GM19397 (cell line): Measurements from ENCODE around the gene HEXIM1.

Source experiments
- ATAC-seq: cut with Tn5 transposase; IDR thresholded peaks from one replicate; pipeline ENCODE4 v1.9.1; 2021; ENCODE audit warnings: mild to moderate bottlenecking, moderate library complexity; ENCODE audit not compliant: unreplicated experiment

Gene HEXIM1

DNA sequence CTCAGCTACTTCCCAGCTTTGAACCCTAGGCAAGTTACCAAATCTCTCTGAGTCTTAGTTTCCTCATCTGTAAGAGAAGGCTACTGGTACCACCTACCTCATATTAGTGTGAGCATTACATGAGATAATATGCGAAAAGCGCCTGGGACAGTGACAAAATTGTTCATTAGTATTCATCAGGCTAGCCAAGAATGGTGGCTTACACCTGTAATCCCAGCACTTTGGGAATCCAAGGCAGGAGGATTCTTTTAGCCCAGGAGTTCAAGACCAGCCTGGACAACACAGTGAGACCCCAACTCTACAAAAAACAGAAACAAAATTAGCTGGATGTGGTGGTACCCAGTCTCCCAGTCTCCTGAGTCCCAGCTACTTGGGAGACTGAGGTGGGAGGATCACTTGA lies 19.3 kb upstream of the HEXIM1 start:
- no peak for ATAC-seq

DNA sequence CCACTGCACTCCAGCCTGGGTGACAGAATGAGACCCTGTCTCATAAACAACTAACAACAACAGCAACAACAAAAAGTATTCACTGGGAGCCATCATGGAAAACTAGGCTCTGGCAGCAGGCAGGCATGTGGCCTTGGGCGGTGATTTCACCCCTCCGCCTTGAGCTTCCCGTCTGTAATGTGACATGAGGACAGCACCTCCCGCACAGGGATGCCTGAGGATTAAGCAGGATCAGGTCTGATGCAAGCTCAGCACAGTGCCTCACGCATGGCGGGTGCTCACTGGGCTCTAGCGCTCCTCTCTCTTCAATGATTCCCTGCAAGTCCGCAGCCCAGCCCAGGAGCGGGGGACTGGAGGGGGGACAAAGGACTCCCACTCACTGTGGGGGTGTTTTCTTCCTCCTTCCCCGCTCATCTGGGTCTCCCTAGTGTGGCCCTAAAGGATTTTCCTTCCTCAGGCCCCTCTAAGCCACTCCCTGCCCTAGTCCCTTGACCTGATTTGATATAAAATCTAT lies 18.8 kb upstream of the HEXIM1 start:
- no peak for ATAC-seq

DNA sequence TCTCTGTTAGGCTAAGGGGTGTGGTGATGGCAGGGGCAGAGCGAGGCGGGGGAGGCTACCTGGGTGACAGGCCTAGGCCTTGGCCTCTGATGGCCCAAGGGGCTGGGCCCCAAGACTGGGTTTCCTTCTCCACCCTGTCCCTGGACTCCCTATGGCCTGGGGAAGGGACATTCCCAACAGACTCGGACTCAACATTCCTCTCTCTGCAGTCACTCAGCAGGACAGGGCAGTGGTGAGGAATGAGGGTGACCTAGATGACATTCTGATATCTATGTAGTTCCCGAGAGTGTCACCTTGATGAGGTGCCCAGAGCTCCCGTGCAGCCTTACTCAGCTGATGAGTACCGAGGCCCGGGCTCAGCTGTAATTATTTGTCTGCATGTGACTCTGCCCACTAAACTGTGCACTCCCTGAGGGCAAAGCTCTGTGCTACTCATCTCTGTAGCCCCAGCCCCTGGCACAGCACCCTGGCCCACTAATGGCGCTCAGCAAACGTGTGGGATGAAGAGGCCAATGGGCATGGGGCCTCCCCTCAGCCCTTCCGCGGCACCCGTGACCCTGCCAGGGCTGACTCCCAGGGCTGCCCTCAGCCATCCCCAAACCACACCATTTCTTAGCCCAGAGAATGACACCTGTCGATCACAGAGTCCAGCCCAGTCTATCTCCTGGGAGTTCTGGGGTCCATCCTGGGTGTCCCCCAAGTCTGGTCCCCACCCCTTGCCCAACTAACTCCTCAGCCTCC lies 18.2 kb upstream of the HEXIM1 start:
- ATAC-seq = no peak

DNA sequence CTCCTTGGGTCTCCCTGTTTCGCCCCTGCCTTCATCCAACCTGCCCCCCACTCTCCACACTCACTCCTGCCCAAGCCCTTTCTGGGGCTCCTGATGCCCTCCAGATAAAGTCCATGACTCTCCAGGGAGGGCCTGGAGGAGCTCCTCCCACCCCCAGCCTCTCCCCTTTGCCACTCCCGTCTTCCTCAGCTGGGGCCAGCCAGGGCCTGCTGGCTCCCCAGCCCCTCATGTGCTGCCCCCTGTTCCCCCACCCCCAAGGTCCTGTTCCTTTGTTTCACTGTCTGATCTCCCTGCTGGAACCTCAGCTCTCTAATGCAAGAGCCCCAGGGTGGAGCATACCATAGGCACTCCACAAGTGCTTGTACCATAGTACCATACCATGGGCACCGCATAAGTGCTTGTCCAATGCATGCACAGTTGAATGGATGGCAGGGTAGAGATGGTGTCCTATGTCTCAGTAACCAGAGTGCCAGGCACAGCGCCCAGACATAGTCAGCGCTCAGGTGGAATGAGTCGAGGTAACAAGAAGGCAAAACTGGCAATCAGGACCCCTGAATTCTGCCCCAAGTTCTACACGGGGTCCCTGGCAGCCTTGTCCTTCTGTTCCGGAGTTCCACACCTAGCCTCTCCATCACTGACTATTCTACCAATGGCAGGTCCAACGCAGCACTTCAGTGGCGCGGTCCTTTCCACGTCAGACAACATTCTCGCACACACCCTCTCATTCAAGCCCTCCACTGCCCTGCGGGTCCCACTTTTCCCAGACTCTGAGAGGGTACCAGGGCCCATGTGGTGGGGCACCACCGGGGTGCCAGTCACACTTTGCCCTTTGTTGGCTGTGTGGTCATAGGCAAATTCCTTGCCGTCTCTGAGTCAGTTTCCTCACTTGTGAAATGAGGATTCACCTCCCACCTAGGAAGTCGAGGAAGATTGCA lies 17.3 kb upstream of the HEXIM1 start:
- no peak for ATAC-seq

DNA sequence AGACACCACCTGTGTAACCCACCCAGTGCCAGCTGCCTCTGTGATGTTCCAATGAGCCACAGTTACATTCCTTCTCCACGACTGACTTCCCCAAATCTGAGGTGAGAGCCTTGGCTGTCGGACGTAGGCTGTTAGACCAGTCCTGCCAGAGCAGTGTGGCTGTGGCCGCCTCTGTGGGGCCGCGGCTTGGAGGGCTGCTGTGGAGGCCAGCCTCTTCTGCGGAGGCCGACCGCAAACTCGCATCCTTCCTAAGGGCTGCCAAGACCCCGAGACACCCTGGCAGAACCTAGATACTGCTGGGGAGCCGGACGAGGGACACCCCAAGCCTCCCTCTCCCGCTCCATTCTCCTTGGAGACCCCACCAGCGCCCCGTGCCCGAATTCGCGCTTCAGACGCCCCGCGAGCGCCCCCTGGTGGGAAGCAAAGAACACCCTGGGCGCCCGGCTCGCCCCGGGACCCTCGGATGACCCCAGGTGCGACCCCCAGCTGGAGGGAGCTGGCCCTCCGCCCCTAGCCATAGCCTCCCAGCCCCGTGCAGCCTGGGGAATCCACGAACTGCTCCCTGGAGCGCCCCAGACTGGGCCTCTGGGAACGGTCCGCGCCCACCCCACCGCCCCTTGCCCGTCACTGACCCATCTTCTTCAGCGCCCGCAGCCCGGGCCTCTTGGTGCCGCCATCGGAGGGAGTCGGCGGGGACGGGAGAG lies 16.5 kb upstream of the HEXIM1 start:
- ATAC-seq = no peak

DNA sequence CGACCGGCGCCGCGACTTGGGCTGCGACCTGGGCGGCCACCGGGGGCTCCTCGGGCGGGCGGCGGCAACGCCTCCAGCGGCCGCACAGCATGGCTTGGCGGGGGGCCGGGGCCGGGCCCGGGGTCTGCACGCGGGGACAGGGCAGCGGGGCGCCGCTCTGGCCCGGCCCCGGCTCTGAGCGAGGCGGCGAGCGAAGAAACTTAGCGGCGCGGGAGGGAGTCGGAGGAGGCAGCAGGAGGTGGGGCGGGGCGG lies 16.0 kb upstream of the HEXIM1 start, which contains the start of gene PLCD3:
PLCD3 (minus strand) TSS at position 196 of the 252 bp plus-strand sequence; CDS start at position 91, 105 bp downstream.
- no peak for ATAC-seq

DNA sequence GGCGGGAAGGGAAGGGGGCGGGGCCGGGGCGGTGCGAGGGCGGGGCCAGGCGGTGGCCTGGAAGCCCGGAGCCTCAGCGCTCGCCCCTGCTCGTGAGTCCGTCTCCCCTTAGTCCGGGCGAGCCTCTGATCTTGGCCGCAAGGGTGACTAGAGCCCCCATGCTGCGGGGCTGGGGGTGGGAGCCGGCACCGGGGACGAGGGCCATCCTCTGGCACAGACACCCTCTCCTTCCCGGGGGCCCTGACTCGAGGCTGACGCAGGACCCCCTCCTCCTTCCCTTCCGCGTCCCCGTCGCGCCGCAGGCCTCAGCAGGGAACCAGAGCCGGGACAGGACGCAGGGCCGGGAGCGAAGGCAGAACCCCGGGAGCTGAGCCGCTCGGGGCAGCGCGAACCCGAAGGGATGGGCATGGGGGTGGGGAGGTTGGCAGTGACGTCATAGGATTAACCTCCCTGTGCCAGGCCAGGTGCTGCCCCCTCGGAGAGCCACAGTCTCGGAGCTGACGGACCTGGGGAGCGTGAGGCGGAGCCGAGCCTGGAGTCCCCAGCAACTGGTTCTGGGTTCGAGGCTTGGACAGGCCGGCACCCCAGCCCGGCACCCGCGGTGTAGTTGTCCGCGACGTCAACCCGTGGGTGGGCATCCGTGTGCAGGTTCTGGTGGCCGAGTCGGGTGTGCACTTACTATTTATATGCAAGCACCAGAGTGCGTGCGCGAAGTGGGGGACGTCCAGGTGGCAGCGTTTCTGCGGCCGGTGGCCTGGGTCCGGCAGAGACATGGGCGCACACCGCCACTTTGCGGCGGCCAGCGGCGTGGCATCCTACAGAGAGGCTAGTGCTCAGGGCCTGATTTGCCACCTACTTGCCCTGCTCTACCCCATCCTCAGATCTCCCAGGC lies 15.5 kb upstream of the HEXIM1 start:
- no peak for ATAC-seq

DNA sequence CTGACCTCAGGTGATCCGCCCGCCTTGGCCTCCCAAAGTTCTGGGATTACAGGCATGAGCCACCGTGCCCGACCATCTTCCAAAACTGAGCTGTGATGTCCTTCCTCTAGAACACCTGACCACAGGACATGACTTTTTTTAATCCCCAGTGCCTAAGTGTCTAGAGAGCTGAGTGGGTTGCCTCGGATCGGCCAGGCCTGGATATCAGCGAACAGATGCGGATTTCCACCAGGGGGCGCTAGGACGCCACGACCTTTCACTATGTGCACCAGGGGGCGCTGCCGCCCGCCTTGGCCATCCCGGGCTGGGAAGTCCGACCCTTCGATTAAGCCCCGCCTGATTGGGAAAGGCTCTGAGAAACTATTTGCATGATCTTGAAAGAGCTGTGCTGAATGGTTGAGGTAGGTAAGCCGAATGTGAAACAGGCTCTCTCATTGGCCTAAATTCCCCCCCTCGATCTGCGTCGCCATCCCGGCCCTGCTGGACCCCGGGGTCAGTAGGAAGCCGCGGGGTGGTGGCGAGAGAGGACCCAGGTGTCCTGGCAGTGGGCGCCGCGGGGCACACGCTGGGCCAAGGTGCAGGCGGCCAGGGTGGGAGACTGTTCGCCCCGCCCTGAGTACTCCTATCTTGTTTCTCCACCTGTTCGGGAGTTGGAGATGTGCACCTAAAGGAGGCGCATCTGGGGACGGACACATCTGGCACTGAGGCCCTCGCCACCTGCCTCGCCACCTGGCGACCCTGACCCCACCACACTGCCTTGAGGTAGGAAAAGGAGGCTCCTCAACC lies 12.9 kb upstream of the HEXIM1 start, which contains the start of gene ACBD4:
ACBD4 (plus strand) TSS at position 496 of the 786 bp plus-strand sequence. CDS start 458 bp downstream, outside the sequence.
- peak; percentile 69 for ATAC-seq

DNA sequence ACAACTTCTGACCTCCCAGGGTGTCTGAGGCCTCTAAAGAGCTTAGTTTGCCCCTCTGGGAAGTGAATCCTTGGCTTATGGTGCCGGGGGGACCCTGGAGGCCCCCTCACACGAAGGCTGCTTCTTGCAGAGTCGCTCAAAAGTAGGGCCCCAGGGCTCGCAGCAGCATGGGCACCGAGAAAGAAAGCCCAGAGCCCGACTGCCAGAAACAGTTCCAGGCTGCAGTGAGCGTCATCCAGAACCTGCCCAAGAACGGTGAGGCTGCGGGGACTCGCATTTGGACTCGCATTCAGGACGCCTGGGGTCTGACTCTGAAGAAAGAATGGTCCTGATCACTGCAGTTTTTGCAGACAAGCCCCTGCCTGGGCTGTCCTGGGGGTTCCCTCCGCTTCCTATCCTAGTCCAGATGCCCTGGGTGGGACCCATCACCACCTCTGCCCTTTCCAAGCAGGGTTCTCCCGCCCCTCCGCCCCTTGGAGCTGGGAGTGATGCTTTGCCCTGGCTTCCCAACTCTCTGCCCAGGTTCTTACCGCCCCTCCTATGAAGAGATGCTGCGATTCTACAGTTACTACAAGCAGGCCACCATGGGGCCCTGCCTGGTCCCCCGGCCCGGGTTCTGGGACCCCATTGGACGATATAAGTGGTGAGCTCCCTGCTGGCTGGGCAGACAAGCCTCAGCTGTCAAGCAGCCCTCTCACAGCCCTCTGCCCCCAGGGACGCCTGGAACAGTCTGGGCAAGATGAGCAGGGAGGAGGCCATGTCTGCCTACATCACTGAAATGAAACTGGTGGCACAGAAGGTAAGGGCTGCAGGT lies 12.1 kb upstream of the HEXIM1 start:
- ATAC-seq = no peak

DNA sequence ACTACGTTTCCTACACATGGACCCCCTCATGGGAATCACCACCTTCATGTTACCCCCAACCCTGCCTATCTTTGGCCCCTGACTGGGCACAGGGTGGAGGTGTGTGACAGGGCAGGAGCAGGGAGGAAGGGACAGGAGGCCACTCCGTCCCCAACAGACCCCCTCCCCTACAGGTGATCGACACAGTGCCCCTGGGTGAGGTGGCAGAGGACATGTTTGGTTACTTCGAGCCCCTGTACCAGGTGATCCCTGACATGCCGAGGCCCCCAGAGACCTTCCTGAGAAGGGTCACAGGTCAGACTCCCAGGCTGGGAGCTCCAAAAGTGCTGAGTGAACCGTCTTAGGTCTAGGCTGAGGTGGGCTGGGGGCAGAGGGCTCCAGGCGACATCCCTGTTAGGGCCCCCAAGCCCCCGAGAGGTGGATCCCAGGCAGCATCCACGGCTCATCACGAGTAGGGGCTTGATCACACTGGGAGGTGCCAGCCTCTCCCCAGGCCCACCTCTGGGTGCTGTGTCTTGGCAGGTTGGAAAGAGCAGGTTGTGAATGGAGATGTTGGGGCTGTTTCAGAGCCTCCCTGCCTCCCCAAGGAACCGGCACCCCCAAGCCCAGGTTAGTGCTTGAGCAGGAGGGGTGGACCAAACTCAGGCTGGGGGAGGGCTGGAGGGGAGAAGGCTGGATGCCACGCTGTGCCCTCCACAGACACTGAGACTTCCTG lies 11.3 kb upstream of the HEXIM1 start:
- no peak for ATAC-seq

DNA sequence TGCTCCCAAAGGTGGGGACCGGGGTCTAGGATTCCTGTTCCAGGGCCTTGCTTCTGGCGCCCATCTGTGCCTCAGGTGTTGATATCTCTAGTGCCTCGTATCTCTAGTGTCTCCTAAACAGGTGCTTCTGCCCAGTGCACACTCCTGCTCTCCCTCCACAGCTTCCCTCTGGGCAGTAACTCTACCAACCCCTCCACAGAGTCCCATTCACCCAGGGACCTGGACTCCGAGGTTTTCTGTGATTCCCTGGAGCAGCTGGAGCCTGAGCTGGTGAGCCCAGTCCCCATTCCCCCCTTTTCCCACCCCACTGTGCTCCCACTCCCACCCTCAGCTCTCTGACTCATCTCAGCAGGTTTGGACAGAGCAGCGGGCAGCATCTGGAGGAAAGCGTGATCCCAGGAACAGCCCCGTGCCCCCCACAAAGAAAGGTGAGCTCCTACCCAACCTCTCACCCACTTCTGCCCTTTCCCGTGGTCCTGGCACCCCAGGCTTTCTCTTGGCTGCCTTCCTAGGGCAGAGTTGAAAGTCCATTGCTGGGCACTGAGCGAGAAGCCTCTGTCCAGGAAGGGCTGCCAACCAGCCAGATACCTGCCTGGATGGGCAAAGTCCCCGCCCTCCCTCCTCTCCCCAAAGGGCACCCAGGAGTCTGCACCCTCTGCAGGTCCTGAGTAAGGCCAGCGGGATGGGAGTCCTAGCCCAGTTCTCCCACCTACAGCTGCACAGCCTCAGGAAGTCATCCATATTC lies 10.5 kb upstream of the HEXIM1 start:
- no peak for ATAC-seq

DNA sequence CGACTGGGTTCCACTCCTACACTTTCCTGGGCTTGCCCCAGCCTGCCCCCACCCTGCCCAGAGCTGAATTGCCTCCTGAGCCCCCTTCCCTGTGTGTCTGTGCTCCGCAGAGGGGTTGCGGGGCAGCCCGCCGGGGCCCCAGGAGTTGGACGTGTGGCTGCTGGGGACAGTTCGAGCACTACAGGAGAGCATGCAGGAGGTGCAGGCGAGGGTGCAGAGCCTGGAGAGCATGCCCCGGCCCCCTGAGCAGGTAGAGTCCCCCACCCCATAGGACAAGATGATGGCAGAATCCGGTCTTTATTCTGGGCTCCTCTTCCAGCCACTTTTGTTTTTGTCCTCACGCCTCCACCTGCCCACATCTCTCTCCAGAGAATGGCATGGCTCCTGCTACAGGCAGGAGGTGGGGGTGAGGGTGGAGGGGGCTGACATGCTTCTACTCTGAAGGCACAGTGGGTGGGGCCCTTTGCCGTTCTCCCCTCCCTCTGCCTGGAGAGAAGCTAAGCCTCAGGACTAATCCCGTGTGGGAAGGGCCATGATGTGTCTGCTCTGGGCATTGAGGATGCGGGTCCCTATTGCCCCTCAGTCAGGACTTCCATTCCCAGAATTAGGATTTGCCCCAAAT lies 9.3 kb upstream of the HEXIM1 start:
- ATAC-seq = no peak

DNA sequence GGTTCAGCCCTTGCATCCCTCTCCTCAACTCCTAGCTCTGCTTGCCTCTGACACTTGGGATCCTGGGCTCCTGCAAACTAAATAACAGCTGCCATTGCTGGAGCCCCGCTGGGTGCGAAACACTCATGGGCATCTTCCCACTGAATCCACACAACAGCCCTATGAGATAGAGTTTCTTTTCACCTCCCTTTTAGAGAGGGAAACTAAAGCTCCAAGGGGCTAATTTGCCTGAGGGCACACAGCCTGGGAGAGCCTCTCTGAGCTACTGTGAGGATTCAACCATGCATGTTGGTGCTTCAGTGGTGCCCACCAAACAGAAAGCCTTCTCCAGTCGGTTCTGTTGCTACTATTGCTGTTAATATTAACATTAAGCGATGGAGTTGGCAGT lies 8.7 kb upstream of the HEXIM1 start:
- ATAC-seq = no peak

DNA sequence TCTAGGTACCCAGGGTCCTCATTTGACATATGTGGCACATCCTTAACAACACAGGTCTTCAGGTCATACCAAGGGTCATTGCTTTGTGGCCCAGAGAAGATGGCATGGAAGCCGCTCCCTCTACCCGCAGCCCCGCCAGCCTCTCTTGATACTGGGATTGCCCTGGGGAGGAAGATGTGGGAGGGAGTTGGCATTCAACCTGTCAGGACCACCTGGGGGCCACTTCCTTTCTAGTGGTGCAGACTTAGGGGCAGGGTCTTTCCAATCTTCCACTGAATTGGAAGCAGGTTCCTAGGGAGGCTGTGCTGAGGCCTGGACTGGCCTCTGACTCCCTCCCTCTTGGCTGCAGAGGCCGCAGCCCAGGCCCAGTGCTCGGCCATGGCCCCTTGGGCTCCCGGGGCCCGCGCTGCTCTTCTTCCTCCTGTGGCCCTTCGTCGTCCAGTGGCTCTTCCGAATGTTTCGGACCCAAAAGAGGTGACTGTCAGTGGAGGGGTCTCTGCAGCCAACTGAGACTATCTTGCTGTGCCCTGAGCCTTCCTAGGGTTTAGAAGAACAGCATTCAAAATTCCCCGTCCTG lies 5.1 kb upstream of the HEXIM1 start:
- no peak for ATAC-seq

DNA sequence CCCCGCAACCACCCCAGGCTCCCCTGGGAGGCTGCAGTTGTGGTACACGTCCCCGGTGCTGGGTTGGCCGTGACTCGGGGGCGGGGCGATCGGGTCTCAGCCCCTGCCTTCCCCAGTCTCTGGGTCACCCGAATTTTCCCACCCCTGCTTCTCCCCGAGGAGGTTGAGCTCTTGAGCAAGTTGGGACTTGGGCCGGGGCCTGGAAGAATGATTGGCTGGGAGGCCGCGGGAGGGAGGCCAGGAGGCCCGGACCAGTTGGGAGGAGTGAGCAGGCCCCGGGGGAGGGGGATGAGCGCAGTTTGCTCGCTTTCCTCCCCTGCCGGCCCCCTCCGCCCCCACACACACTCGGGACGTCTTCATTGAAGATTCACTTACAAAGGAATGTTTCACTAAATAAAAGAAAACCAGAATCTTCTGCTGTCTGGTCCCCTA lies 4.5 kb upstream of the HEXIM1 start:
- no peak for ATAC-seq

DNA sequence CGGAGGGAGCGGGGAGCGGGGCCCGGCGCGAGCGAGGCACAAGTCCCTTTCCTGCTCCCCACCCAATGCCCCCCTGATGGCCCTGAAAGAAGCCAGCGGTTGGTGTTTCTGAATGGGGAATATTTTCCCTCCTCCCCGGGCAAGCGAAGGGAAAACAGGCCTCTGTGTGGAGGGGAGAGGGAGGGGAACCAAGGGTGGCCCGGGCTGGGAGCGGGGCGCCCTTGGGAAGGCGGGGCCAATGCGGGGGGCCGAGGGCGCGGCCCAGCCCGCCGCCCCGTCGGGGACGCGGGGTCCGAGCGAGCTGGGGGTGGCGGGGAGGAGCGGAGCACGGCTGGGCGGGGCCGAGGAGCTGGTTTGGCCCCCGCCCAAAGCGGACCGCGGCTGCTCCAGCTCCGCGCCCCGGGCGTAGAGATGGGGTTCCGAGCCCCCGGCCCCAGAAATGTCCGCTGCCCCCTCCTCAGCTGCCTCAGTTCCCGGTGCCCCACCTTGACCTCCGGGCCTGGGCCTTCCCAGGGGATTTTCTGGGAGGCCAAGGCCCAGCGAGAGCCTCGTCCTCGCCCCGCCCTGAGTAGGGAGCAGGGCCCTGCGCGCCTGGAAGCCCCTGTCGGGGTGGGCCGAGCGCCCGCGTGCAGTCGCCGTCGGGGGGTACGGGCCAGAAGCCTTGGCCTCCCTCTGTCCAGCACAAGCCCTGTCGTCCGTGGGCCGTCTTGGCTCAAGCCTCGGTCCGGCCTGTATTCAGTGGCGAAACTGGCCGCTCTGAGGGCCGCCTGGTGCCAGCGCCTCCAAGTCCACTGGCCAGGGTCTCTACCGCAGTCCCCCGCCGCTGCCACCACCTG lies 3.9 kb upstream of the HEXIM1 start:
- ATAC-seq = no peak
